HEK293T (cell line): ENCODE data around the gene SV2B.

Experiments used
- CTCF ChIA-PET: fragments of 350-600 bp; formaldehyde crosslinking; extraction: SDS; loops from one replicate; lab custom pipeline; 2021; ENCODE audit warnings: antibody characterized with exemption, inconsistent platforms; lab: Yijun Ruan, JAX
- POLR2A ChIA-PET: fragments of 350-600 bp; formaldehyde crosslinking; extraction: SDS; loops from one replicate; lab custom pipeline; 2020; ENCODE audit warnings: antibody characterized with exemption, inconsistent platforms; lab: Yijun Ruan, JAX
- DNase-seq: peaks from one replicate; pipeline ENCODE4 v3.0.0; 2012; ENCODE audit warnings: mixed read lengths; ENCODE audit errors: extremely low spot score
- ARNT ChIP-seq: fragments of 450-650 bp; IDR thresholded peaks from 2 replicates; pipeline ENCODE4 v1.6.1; 2017; ENCODE audit warnings: mild to moderate bottlenecking
- BHLHE40 ChIP-seq: fragments of 450-650 bp; IDR thresholded peaks from 2 replicates; pipeline ENCODE4 v1.6.1; 2016; ENCODE audit warnings: mild to moderate bottlenecking, moderate library complexity, borderline replicate concordance
- CTBP1 ChIP-seq: fragments of 450-650 bp; IDR thresholded peaks from 2 replicates; pipeline ENCODE4 v1.6.1; 2016; ENCODE audit warnings: borderline replicate concordance
- ELF4 ChIP-seq: fragments of 450-650 bp; IDR thresholded peaks from 2 replicates; pipeline ENCODE4 v1.6.1; 2017; ENCODE audit warnings: antibody characterized with exemption
- FOXA1 ChIP-seq: fragments of 450-650 bp; IDR thresholded peaks from 2 replicates; pipeline ENCODE4 v1.6.1; 2016; ENCODE audit warnings: mild to moderate bottlenecking
- FOXK2 ChIP-seq: fragments of 450-650 bp; IDR thresholded peaks from 2 replicates; pipeline ENCODE4 v1.6.1; 2016; ENCODE audit warnings: mild to moderate bottlenecking
- FOXM1 ChIP-seq: fragments of 450-650 bp; IDR thresholded peaks from 2 replicates; pipeline ENCODE4 v1.6.1; 2017; ENCODE audit warnings: mild to moderate bottlenecking, borderline replicate concordance
- HDGF ChIP-seq: fragments of 450-650 bp; IDR thresholded peaks from 2 replicates; pipeline ENCODE4 v1.6.1; 2017; ENCODE audit warnings: antibody characterized with exemption, borderline replicate concordance
- L3MBTL2 ChIP-seq: fragments of 450-650 bp; conservative IDR thresholded peaks from 2 replicates; pipeline ENCODE4 v1.6.1; 2016; ENCODE audit warnings: mild to moderate bottlenecking
- LEF1 ChIP-seq: fragments of 450-650 bp; IDR thresholded peaks from 2 replicates; pipeline ENCODE4 v1.6.1; 2017; ENCODE audit warnings: mild to moderate bottlenecking, borderline replicate concordance
- NFRKB ChIP-seq: fragments of 450-650 bp; IDR thresholded peaks from 2 replicates; pipeline ENCODE4 v1.6.1; 2016; ENCODE audit warnings: mild to moderate bottlenecking, moderate library complexity
- PKNOX1 ChIP-seq: fragments of 450-650 bp; IDR thresholded peaks from 2 replicates; pipeline ENCODE4 v1.6.1; 2016
- SP1 ChIP-seq: fragments of 450-650 bp; IDR thresholded peaks from 2 replicates; pipeline ENCODE4 v1.6.1; 2017
- SUZ12 ChIP-seq: fragments of 450-650 bp; IDR thresholded peaks from 2 replicates; pipeline ENCODE4 v1.6.1; 2016; ENCODE audit warnings: mild to moderate bottlenecking
- TARDBP ChIP-seq: fragments of 450-650 bp; IDR thresholded peaks from 2 replicates; pipeline ENCODE4 v1.6.1; 2016
- ZNF384 ChIP-seq: fragments of 450-650 bp; IDR thresholded peaks from 2 replicates; pipeline ENCODE4 v1.6.1; 2016

SV2B gene

GRCh38 chr15:91244919-91245318 is 144.9 kb downstream of the SV2B start:
- ChIA-PET POLR2A (no interaction called here), CTCF (interaction anchor here (0.7 kb wide), 1 partner anchor 27 kb away, joined by 3 read pairs; no protein-coding TSS in a partner anchor)
- TF ChIP-seq SUZ12 (no peak), LEF1 (no peak), ARNT (no peak), TARDBP (no peak), SP1 (no peak), PKNOX1 (no peak), CTBP1 (no peak), BHLHE40 (no peak), FOXM1 (no peak), FOXA1 (no peak), ZNF384 (no peak), ELF4 (no peak), HDGF (no peak)
- no peak for DNase-seq

GRCh38 chr15:91246998-91247397 is 146.9 kb downstream of the SV2B start:
- TF ChIP-seq BHLHE40, result no peak
- TF ChIP-seq SP1, result no peak
- no peak for TF ChIP-seq ZNF384
- TF ChIP-seq CTBP1, result no peak
- no peak for TF ChIP-seq ARNT
- CTCF ChIA-PET, result interaction anchor here (0.5 to 2.5 kb wide), 11 partner anchors 9 to 277 kb away, joined by 3 to 20 read pairs (median 4); no protein-coding TSS in a partner anchor
- POLR2A ChIA-PET, result no interaction called here

DNA sequence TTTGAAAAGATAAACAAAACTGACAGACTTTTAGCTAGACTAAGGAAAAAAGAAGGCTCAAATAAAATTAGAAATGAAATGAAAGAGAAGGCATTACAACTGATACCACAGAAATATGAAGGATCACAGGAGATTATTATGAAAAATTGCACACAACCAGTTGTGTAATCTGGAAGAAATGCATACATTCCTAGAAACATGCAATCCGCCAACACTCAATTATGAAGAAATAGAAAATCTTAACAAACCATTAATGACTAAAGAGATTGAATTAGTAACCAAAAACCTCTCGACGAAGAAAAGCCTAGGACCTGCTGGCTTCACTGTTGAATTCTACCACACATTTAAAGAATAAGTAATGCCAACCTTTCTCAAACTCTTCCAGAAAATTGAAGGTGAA is 149.5 kb downstream of the SV2B start:
- TF ChIP-seq L3MBTL2 (no peak), FOXA1 (no peak), SUZ12 (no peak)
- DNase-seq, result no peak
- CTCF ChIA-PET, result no interaction called here
- POLR2A ChIA-PET, result no interaction called here

More at GRCh38 chr15:91246998-91247397, 146.9 kb downstream of the SV2B start:
- DNase-seq, result no peak

- POLR2A ChIA-PET, result no interaction called here
- no peak for DNase-seq
- no peak for TF ChIP-seq SP1
- TF ChIP-seq FOXA1, result no peak
- TF ChIP-seq SUZ12, result no peak
- no peak for TF ChIP-seq ZNF384
- TF ChIP-seq ARNT, result no peak
- TF ChIP-seq HDGF, result no peak
- no peak for TF ChIP-seq CTBP1
- no peak for TF ChIP-seq ELF4
- no peak for TF ChIP-seq BHLHE40
- TF ChIP-seq FOXM1, result no peak
- no peak for TF ChIP-seq PKNOX1
- no peak for TF ChIP-seq NFRKB
- no peak for TF ChIP-seq L3MBTL2
- TF ChIP-seq TARDBP, result no peak
- TF ChIP-seq FOXK2, result no peak
- TF ChIP-seq LEF1, result no peak
- CTCF ChIA-PET, result interaction anchor here (0.6 kb wide), 1 partner anchor 824 kb away, joined by 3 read pairs; no protein-coding TSS in a partner anchor
Observed at GRCh38 chr15:91252322-91252721, 152.3 kb downstream of the SV2B start.

DNA sequence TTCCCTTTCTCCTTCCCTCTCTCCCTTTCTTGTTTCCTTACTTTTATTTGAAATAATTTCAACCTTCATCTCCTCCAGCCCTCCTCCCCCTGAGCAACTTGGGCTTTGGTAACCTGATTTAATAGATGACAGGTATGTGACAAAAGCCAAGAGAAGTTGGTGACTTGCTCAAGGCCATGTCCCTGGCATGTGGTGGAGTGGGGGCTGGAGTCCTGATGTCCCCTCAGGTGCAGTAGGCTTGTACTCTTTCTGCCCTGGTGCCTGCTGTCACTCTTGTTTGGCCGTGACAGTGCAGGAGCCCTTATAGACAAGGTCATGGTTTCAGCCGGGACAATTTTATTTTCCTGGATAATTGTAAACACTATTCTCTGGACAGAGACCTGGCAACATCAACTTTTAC is 152.7 kb downstream of the SV2B start:
- TF ChIP-seq SUZ12 (no peak), PKNOX1 (no peak), HDGF (no peak)
- DNase-seq, result no peak
- CTCF ChIA-PET, result no interaction called here
- POLR2A ChIA-PET, result no interaction called here

- no peak for TF ChIP-seq FOXA1
- no peak for TF ChIP-seq BHLHE40
- TF ChIP-seq PKNOX1, result no peak
- no peak for TF ChIP-seq L3MBTL2
- TF ChIP-seq ELF4, result no peak
- no peak for TF ChIP-seq SP1
- no peak for TF ChIP-seq ZNF384
- TF ChIP-seq NFRKB, result no peak
- no peak for TF ChIP-seq FOXK2
- no peak for TF ChIP-seq ARNT
- TF ChIP-seq TARDBP, result no peak
- POLR2A ChIA-PET, result no interaction called here
Observed at GRCh38 chr15:91253605-91254004, 153.5 kb downstream of the SV2B start.

GRCh38 chr15:91254766-91255165 is 154.7 kb downstream of the SV2B start:
- POLR2A ChIA-PET, result no interaction called here

More at GRCh38 chr15:91253605-91254004, 153.5 kb downstream of the SV2B start:
- CTCF ChIA-PET, result no interaction called here
- DNase-seq, result no peak

More at GRCh38 chr15:91254766-91255165, 154.7 kb downstream of the SV2B start:
- TF ChIP-seq ELF4, result no peak
- TF ChIP-seq SUZ12, result no peak
- TF ChIP-seq BHLHE40, result no peak
- TF ChIP-seq CTBP1, result no peak
- no peak for TF ChIP-seq LEF1
- no peak for TF ChIP-seq FOXA1
- no peak for TF ChIP-seq ZNF384
- TF ChIP-seq ARNT, result no peak
- TF ChIP-seq L3MBTL2, result no peak
- TF ChIP-seq FOXM1, result no peak
- no peak for TF ChIP-seq FOXK2
- no peak for TF ChIP-seq PKNOX1
- TF ChIP-seq NFRKB, result no peak
- TF ChIP-seq SP1, result no peak
- no peak for TF ChIP-seq HDGF
- no peak for TF ChIP-seq TARDBP
- CTCF ChIA-PET, result interaction anchor here (0.6 kb wide), 1 partner anchor 20 kb away, joined by 4 read pairs; no protein-coding TSS in a partner anchor
- no peak for DNase-seq
